H1 (cell line): ENCODE data around the gene ADIPOR2.

ENCODE experiments used
- ATF2 ChIP-seq: IDR thresholded peaks from 2 replicates; pipeline ENCODE4 v1.6.1; 2012; ENCODE audit warnings: low read length, inconsistent platforms
- CBX5 ChIP-seq: fragments of 300-800, 300-1000 bp; sonication (generic); IDR thresholded peaks from 2 replicates; pipeline ENCODE4 v1.7.1; 2016; ENCODE audit warnings: antibody characterized with exemption, low read length, low read depth
- CTCF ChIP-seq, 3 experiments: IDR thresholded peaks; 1 replicate in 2 of 3; 2 replicates in 1 of 3; pipeline versions ENCODE4 v1.5.1 to v1.6.1; 2011; ENCODE audit warnings: low read length in 3 of 3, mild to moderate bottlenecking in 3 of 3, inconsistent platforms in 2 of 3, low read depth in 1 of 3, moderate library complexity in 1 of 3; ENCODE audit not compliant: insufficient read depth in 1 of 3; ENCODE audit errors: control extremely low read depth in 1 of 3
- FOSL1 ChIP-seq: IDR thresholded peaks from 2 replicates; pipeline ENCODE4 v1.6.1; 2011; ENCODE audit warnings: mild to moderate bottlenecking, low read depth, low read length, moderate library complexity; ENCODE audit not compliant: insufficient read depth
- POLR2A ChIP-seq, 2 experiments: IDR thresholded peaks; 1 replicate in 1 of 2; 2 replicates in 1 of 2; pipeline ENCODE4 v1.6.1; 2011; ENCODE audit warnings: low read depth in 2 of 2, low read length in 2 of 2, mild to moderate bottlenecking in 2 of 2; ENCODE audit errors: control extremely low read depth in 1 of 2
- SP1 ChIP-seq: IDR thresholded peaks from 2 replicates; pipeline ENCODE4 v1.6.1; 2011; ENCODE audit warnings: low read depth, low read length
- ZNF274 ChIP-seq: IDR thresholded peaks from 2 replicates; pipeline ENCODE4 v1.7.0; 2012; ENCODE audit warnings: low read length, borderline replicate concordance; ENCODE audit errors: extremely low read depth

- no peak for TF ChIP-seq POLR2A (IDR thresholded peaks at IDR 0.05; ENCODE audit: control extremely low read depth in 1 of 2, low read depth in 2 of 2, low read length in 2 of 2)
- TF ChIP-seq SP1 = no peak
- no peak for TF ChIP-seq CTCF (IDR thresholded peaks at IDR 0.05; ENCODE audit: control extremely low read depth in 1 of 3, insufficient read depth in 1 of 3, low read depth in 1 of 3, low read length in 3 of 3)
- no peak for TF ChIP-seq FOSL1
- TF ChIP-seq ZNF274 = no peak
- no peak for TF ChIP-seq CBX5
- TF ChIP-seq ATF2 = no peak
These were observed 54.1 kb downstream of the ADIPOR2 start for GRCh38 chr12:1744932-1745331.
